GM12878 (cell line): Measurements from ENCODE around the gene SLC4A8. TPM values are rescaled to one million over a fixed set of nuclear protein-coding genes. Genes with fewer than 3 reads are reported as not detected.
A peak's percentile ranks its signal among the peaks of the same experiment; 100 is the strongest.

Source experiments
- CHD1 ChIP-seq: IDR thresholded peaks from 2 replicates; pipeline ENCODE4 v1.6.1; 2012; ENCODE audit warnings: low read depth, low read length, improper control_type of control experiment
- IKZF2 ChIP-seq, 2 experiments: fragments of 450-650 bp; IDR thresholded peaks; 2 replicates each; pipeline ENCODE4 v1.6.1; 2017; ENCODE audit warnings: mild to moderate bottlenecking in 2 of 2, moderate library complexity in 2 of 2
- JUNB ChIP-seq: IDR thresholded peaks from 2 replicates; pipeline ENCODE4 v1.6.1; 2016; ENCODE audit warnings: antibody characterized with exemption, mild to moderate bottlenecking
- MEF2A ChIP-seq: IDR thresholded peaks from 2 replicates; pipeline ENCODE4 v1.6.1; 2011; ENCODE audit warnings: low read depth, mild to moderate bottlenecking, low read length, moderate library complexity; ENCODE audit not compliant: insufficient read depth
- MXI1 ChIP-seq: fragments of 150-350 bp; IDR thresholded peaks from 2 replicates; pipeline ENCODE4 v1.6.1; 2011; ENCODE audit warnings: low read depth, mild to moderate bottlenecking, inconsistent platforms, low read length, improper control_type of control experiment
- PML ChIP-seq: IDR thresholded peaks from 2 replicates; pipeline ENCODE4 v1.6.1; 2012; ENCODE audit warnings: low read length, inconsistent platforms
- POLR2AphosphoS2 ChIP-seq: IDR thresholded peaks from 2 replicates; pipeline ENCODE4 v1.6.1; 2011; ENCODE audit warnings: low read depth, mild to moderate bottlenecking, low read length, improper control_type of control experiment, moderate library complexity
- SREBF1 ChIP-seq: IDR thresholded peaks from 2 replicates; pipeline ENCODE4 v1.6.1; 2012; ENCODE audit warnings: mild to moderate bottlenecking, low read length
- SUPT20H ChIP-seq: IDR thresholded peaks from 2 replicates; pipeline ENCODE4 v1.6.1; 2011; ENCODE audit warnings: low read depth, mild to moderate bottlenecking, low read length, moderate library complexity, borderline replicate concordance; ENCODE audit not compliant: control insufficient read depth
- polyA plus RNA-seq, 11 experiments: library from polyadenylated mRNA; depleted of rRNA in 4 of 11; unstranded in 6 of 11; stranded (reverse) in 5 of 11; fragments of >200 nt; fragmentation: Nextera tagmentation in 4 of 11; fragmentation: Illumina TruSeq in 1 of 11; extraction: Ambion mirVana in 4 of 11; extraction: Trizol in 1 of 11; gene quantifications; 1 replicate in 1 of 11; 2 replicates in 10 of 11; pipeline versions ENCODE4 v1.2.1 to v1.2.3, GENCODE V29; 2011 to 2016; ENCODE audit warnings: inconsistent platforms in 2 of 11, missing spikeins in 2 of 11, low read depth in 1 of 11
- total RNA-seq, 4 experiments: library from RNA; depleted of rRNA in 3 of 4; stranded (reverse); fragments of >200 nt in 3 of 4; fragmentation: Illumina TruSeq in 1 of 4; extraction: Trizol in 1 of 4; gene quantifications; 2 replicates each; pipeline versions ENCODE4 v1.2.1 to v1.2.3, GENCODE V29; 2013 to 2021
- TF ChIP-seq, protein P1 (sequence below): IDR thresholded peaks from 2 replicates; pipeline ENCODE4 v1.6.1; 2012; ENCODE audit warnings: low read depth, low read length, improper control_type of control experiment
- TF ChIP-seq, protein P2 (sequence below): IDR thresholded peaks from 2 replicates; pipeline ENCODE4 v1.6.1; 2011; ENCODE audit warnings: low read depth, mild to moderate bottlenecking, low read length, moderate library complexity, borderline replicate concordance; ENCODE audit errors: extremely low read depth
- TF ChIP-seq, protein P3 (sequence below): fragments of 450-650 bp; IDR thresholded peaks from 2 replicates; pipeline ENCODE4 v1.6.1; 2016; ENCODE audit warnings: mild to moderate bottlenecking, moderate library complexity, borderline replicate concordance
- TF ChIP-seq, protein P4 (sequence below): fragments of 150-350 bp; IDR thresholded peaks from 2 replicates; pipeline ENCODE4 v1.6.1; 2016; ENCODE audit warnings: low read depth, low read length
- TF ChIP-seq, protein P5 (sequence below): fragments of 450-650 bp; IDR thresholded peaks from 2 replicates; pipeline ENCODE4 v1.6.1; 2016; ENCODE audit warnings: mild to moderate bottlenecking

SLC4A8 gene
- total and polyA plus RNA-seq, 10 of the 15 experiments (the other 5 are each of a cell fraction or from before 2014, with no cell fraction given): 1.4 to 7.7 (median 3.7) TPM

DNA sequence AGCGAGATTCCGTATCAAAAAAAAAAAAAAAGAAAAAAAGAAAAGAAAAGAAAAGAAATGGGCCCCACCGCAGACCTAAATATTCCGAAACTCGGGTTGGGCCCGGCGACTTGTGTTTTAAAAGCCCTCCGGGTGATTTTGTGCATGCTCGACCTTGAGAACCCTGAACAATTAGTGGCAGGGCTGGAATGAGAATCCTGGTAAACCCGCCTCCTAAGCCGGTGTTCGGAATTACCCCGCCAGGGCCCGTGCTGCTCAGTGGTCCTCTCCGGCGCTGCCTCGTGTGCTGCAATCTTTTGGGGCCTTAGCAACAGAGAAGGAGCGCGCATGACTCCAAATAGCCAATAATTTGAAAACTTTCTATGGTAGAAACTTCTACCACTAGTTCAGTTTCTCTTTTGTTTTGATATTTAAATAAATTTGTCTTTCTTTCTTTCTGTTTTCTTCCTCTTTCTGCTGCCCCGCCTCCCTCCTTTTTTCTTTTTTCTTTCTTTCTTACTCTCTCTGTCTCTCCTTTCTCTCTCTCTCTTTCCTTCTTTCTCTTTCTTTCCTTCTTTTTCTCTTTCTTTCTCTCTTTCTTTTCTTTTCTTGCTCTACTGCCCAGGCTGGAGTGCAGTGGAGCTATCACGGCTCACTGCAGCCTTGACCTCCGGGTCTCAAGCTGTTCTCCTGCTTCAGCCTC is 31.9 kb upstream of the SLC4A8 start (continued):
- TF ChIP-seq POLR2AphosphoS2 (no peak), SREBF1 (no peak), PML (no peak), IKZF2 (IDR thresholded peaks at IDR 0.05) (peak in 1 of 2 experiments; percentile 4; a peak in 1 of 4 replicates), MXI1 (peak; percentile 71; the same call in 1 of the 2 replicates), JUNB (0 out of 2 replicates have a peak, but pooled peaks have one; percentile 15), SUPT20H (no peak), CHD1 (no peak), MEF2A (no peak)
- TF ChIP-seq, protein P1, sequence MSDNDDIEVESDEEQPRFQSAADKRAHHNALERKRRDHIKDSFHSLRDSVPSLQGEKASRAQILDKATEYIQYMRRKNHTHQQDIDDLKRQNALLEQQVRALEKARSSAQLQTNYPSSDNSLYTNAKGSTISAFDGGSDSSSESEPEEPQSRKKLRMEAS: no peak; the same call in 1 of the 2 replicates
- TF ChIP-seq, protein P2, sequence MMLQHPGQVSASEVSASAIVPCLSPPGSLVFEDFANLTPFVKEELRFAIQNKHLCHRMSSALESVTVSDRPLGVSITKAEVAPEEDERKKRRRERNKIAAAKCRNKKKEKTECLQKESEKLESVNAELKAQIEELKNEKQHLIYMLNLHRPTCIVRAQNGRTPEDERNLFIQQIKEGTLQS: no peak
- TF ChIP-seq, protein P3, sequence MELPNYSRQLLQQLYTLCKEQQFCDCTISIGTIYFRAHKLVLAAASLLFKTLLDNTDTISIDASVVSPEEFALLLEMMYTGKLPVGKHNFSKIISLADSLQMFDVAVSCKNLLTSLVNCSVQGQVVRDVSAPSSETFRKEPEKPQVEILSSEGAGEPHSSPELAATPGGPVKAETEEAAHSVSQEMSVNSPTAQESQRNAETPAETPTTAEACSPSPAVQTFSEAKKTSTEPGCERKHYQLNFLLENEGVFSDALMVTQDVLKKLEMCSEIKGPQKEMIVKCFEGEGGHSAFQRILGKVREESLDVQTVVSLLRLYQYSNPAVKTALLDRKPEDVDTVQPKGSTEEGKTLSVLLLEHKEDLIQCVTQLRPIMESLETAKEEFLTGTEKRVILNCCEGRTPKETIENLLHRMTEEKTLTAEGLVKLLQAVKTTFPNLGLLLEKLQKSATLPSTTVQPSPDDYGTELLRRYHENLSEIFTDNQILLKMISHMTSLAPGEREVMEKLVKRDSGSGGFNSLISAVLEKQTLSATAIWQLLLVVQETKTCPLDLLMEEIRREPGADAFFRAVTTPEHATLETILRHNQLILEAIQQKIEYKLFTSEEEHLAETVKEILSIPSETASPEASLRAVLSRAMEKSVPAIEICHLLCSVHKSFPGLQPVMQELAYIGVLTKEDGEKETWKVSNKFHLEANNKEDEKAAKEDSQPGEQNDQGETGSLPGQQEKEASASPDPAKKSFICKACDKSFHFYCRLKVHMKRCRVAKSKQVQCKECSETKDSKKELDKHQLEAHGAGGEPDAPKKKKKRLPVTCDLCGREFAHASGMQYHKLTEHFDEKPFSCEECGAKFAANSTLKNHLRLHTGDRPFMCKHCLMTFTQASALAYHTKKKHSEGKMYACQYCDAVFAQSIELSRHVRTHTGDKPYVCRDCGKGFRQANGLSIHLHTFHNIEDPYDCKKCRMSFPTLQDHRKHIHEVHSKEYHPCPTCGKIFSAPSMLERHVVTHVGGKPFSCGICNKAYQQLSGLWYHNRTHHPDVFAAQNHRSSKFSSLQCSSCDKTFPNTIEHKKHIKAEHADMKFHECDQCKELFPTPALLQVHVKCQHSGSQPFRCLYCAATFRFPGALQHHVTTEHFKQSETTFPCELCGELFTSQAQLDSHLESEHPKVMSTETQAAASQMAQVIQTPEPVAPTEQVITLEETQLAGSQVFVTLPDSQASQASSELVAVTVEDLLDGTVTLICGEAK: peak; percentile 25; the same call in 1 of the 2 replicates
- TF ChIP-seq, protein P4, sequence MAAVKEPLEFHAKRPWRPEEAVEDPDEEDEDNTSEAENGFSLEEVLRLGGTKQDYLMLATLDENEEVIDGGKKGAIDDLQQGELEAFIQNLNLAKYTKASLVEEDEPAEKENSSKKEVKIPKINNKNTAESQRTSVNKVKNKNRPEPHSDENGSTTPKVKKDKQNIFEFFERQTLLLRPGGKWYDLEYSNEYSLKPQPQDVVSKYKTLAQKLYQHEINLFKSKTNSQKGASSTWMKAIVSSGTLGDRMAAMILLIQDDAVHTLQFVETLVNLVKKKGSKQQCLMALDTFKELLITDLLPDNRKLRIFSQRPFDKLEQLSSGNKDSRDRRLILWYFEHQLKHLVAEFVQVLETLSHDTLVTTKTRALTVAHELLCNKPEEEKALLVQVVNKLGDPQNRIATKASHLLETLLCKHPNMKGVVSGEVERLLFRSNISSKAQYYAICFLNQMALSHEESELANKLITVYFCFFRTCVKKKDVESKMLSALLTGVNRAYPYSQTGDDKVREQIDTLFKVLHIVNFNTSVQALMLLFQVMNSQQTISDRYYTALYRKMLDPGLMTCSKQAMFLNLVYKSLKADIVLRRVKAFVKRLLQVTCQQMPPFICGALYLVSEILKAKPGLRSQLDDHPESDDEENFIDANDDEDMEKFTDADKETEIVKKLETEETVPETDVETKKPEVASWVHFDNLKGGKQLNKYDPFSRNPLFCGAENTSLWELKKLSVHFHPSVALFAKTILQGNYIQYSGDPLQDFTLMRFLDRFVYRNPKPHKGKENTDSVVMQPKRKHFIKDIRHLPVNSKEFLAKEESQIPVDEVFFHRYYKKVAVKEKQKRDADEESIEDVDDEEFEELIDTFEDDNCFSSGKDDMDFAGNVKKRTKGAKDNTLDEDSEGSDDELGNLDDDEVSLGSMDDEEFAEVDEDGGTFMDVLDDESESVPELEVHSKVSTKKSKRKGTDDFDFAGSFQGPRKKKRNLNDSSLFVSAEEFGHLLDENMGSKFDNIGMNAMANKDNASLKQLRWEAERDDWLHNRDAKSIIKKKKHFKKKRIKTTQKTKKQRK: no peak
- TF ChIP-seq, protein P5, sequence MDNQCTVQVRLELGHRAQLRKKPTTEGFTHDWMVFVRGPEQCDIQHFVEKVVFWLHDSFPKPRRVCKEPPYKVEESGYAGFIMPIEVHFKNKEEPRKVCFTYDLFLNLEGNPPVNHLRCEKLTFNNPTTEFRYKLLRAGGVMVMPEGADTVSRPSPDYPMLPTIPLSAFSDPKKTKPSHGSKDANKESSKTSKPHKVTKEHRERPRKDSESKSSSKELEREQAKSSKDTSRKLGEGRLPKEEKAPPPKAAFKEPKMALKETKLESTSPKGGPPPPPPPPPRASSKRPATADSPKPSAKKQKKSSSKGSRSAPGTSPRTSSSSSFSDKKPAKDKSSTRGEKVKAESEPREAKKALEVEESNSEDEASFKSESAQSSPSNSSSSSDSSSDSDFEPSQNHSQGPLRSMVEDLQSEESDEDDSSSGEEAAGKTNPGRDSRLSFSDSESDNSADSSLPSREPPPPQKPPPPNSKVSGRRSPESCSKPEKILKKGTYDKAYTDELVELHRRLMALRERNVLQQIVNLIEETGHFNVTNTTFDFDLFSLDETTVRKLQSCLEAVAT: 0 out of 2 replicates have a peak, but pooled peaks have one; percentile 55
